Duodenal mucosa (tissue), 2 donors: ENCODE measurements around the gene EHD3.

Source experiments
- H3K27ac ChIP-seq: one replicate; pipeline ENCODE4 v1.7.0; 2013; ENCODE audit warnings: low read depth, low read length
- H3K27me3 ChIP-seq, 2 donors: one replicate each; pipeline ENCODE4 v1.7.0; 2013; ENCODE audit warnings: low read length in 2 of 2, control low read depth in 1 of 2; ENCODE audit not compliant: insufficient read depth in 2 of 2, control insufficient read depth in 1 of 2
- H3K36me3 ChIP-seq, 2 donors: one replicate each; pipeline ENCODE4 v1.7.0; 2013; ENCODE audit warnings: low read length in 2 of 2, control low read depth in 1 of 2; ENCODE audit not compliant: insufficient read depth in 2 of 2, control insufficient read depth in 1 of 2
- H3K4me1 ChIP-seq, 2 donors: one replicate each; pipeline ENCODE4 v1.7.0; 2013; ENCODE audit warnings: low read length in 2 of 2, control low read depth in 1 of 2; ENCODE audit not compliant: insufficient read depth in 2 of 2, control insufficient read depth in 1 of 2
- H3K4me3 ChIP-seq, 2 donors: one replicate each; pipeline ENCODE4 v1.7.0; 2013; ENCODE audit warnings: low read length in 2 of 2, low read depth in 1 of 2
- H3K9ac ChIP-seq, 2 donors: one replicate each; pipeline ENCODE4 v1.7.0; 2013; ENCODE audit warnings: low read length in 2 of 2, low read depth in 1 of 2
- H3K9me3 ChIP-seq, 2 donors: one replicate each; pipeline ENCODE4 v1.7.0; 2013; ENCODE audit warnings: low read length in 2 of 2, control low read depth in 1 of 2; ENCODE audit not compliant: control insufficient read depth in 1 of 2

EHD3 gene

DNA sequence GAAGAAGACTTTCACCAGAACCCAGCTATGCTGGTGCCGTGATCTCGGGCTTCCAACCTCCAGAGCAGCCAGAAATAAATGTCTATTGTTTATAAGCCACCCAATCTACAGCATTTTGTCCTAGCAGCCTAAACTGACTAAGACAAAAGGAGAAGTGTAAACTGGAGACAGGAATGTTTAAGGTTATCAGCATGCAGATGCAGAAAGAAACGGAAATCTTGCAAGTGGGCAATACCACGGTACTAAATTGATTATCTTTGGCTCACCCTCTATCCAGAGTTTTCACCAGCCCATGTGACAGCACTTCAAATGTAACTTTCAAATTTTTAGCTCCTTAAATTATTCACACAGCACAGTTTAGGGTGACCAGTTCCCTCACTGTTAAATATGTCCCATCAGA, 10.9 kb upstream of the EHD3 start:
- no peaks in the 10 kb centered on the region for H3K36me3 ChIP-seq
- H3K27me3 ChIP-seq: peaks cover 0 to 5% of the 10 kb centered on the region in 2 donors
- H3K9me3 ChIP-seq: no peaks in the 10 kb centered on the region
- H3K9ac ChIP-seq: no peak overlapping the region
- H3K27ac ChIP-seq: no peak overlapping the region
- no peak overlapping the region for H3K4me3 ChIP-seq
- peaks cover 8 to 9% of the 10 kb centered on the region in 2 donors for H3K4me1 ChIP-seq

DNA sequence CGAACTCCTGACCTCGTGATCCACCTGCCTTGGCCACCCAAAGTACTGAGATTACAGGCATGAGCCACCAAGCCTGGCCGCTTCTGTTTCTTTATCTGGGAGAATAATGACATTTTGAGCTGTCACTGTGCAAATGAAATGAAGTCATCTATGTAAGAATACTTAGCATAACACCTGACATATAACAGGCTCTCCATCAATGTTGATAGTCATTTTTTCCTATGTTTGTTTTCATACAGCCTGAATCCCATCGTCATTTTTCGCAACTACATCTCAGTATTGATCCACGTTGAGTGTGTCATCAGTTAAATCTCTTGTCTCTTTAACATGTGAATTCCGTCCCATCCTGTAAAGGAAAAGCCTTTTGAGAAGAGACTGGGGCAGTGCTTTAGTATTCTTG, 10.2 kb upstream of the EHD3 start:
- no peaks in the 10 kb centered on the region for H3K9me3 ChIP-seq
- H3K9ac ChIP-seq: no peak overlapping the region
- no peaks in the 10 kb centered on the region for H3K36me3 ChIP-seq
- H3K4me1 ChIP-seq: peaks cover under 1 to 9% of the 10 kb centered on the region in 2 donors
- peaks cover 0 to 3% of the 10 kb centered on the region in 2 donors for H3K27me3 ChIP-seq
- H3K4me3 ChIP-seq: no peak overlapping the region
- H3K27ac ChIP-seq: no peak overlapping the region

DNA sequence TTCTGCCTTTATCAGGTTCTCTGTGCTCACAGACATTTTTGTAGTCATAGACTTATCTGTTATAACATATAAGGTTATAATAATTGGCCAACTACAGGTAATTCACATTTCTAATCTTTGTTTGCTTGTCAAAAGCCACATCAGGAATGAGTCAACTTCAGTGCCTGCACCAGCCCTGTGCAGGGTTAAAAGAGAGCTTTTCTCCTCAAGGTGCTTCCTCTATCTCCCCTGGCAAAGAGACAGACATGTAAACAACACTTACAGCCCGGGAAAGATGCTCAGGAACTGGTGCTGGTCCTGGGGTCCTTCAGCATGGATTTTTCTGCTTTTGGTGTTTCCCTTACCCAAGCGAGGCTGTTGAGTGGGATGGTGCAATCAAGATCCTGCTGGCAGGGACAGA, 7.7 kb upstream of the EHD3 start:
- H3K9me3 ChIP-seq: no peaks in the 10 kb centered on the region
- H3K4me3 ChIP-seq: no peak overlapping the region
- no peaks in the 10 kb centered on the region for H3K4me1 ChIP-seq
- H3K36me3 ChIP-seq: no peaks in the 10 kb centered on the region
- H3K9ac ChIP-seq: no peak overlapping the region
- no peak overlapping the region for H3K27ac ChIP-seq
- H3K27me3 ChIP-seq: peaks cover 3 to 5% of the 10 kb centered on the region in 2 donors

- no peak overlapping the region for H3K9ac ChIP-seq
- H3K36me3 ChIP-seq: no peaks in the 10 kb centered on the region
- H3K27ac ChIP-seq: no peak overlapping the region
- H3K4me3 ChIP-seq: no peak overlapping the region
- no peaks in the 10 kb centered on the region for H3K9me3 ChIP-seq
- peaks cover 2 to 5% of the 10 kb centered on the region in 2 donors for H3K27me3 ChIP-seq
- no peaks in the 10 kb centered on the region for H3K4me1 ChIP-seq
Observed at GRCh38 chr2:31227110-31227509, 6.8 kb upstream of the EHD3 start.

- no peaks in the 10 kb centered on the region for H3K9me3 ChIP-seq
- H3K4me3 ChIP-seq: no peak overlapping the region
- H3K4me1 ChIP-seq: no peaks in the 10 kb centered on the region
- H3K36me3 ChIP-seq: no peaks in the 10 kb centered on the region
- peaks cover 0 to 5% of the 10 kb centered on the region in 2 donors for H3K27me3 ChIP-seq
- H3K9ac ChIP-seq: no peak overlapping the region
- no peak overlapping the region for H3K27ac ChIP-seq
Observed at GRCh38 chr2:31227711-31228125, 6.2 kb upstream of the EHD3 start.

DNA sequence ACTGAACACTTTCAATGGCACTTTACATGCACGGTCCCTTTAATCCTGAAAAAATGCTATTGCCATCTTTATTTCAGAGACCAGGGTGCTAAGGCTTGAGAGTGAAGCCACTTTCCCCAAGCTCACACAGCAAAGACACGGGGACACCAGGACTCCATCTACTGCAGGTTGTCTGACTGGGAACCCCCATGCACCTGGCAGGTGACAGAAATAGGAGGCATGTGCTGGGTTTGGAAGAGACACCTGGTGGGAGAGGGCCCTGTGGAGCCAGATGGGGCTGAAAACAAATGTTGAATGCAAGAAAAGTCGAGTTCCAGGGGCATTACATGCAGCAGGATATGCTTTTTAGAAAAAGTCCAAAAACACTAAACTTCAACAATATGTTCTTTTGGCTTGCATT, 5.2 kb upstream of the EHD3 start:
- H3K27ac ChIP-seq: no peak overlapping the region
- no peak overlapping the region for H3K9ac ChIP-seq
- H3K36me3 ChIP-seq: no peaks in the 10 kb centered on the region
- peaks cover 0 to 7% of the 10 kb centered on the region in 2 donors for H3K4me1 ChIP-seq
- peaks cover 0 to 5% of the 10 kb centered on the region in 2 donors for H3K27me3 ChIP-seq
- H3K9me3 ChIP-seq: no peaks in the 10 kb centered on the region
- H3K4me3 ChIP-seq: no peak overlapping the region

DNA sequence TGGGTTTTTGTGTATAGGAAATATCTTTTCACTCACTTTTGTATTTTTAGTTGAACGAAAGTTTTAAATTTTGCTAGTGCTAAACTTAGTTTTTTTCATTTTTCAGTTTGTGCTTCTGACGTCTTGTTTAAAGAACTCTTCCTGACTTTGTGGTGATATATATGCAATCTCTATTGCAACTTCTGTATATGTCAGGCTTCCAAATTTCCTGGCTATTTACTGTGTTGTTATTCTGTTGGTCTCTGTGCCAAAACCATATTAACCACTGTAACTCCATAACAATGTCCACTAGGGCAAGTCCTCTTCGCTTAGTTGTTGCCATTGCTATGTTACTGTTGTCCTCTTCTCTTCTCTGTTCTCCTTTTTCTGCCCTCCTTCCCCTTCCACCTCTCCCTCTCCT, 3.2 kb upstream of the EHD3 start:
- peaks cover 0 to 10% of the 10 kb centered on the region in 2 donors for H3K27me3 ChIP-seq
- H3K4me3 ChIP-seq: no peak overlapping the region
- peaks cover 8 to 11% of the 10 kb centered on the region in 2 donors for H3K4me1 ChIP-seq
- no peaks in the 10 kb centered on the region for H3K9me3 ChIP-seq
- H3K27ac ChIP-seq: no peak overlapping the region
- no peak overlapping the region for H3K9ac ChIP-seq
- H3K36me3 ChIP-seq: no peaks in the 10 kb centered on the region

GRCh38 chr2:31231571-31232302, 2.2 kb upstream of the EHD3 start:
- Histone ChIP-seq H3K4me3 (no peak overlapping the region), H3K4me1 (peaks cover 8 to 11% of the 10 kb centered on the region in 2 donors), H3K36me3 (no peaks in the 10 kb centered on the region), H3K9me3 (no peaks in the 10 kb centered on the region), H3K9ac (no peak overlapping the region), H3K27me3 (peaks cover 0 to 10% of the 10 kb centered on the region in 2 donors), H3K27ac (no peak overlapping the region)

DNA sequence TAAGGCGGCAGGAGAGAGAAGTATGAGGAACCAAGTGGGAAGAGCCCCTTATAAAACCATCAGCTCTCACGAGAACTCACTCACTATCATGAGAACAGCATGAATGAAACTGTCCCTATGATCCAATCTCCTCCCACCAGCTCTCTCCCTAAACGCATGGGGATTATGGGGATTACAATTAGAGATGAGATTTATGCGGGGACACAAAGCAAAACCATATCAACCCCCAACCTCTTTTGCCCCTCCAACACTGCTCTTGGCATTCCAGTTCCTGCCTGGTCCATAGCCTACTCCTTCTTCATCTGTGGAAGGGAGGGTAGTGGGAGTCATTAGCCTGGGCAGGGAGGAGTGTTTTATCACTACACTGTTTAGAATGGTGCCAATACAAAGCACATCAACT, 1.4 kb upstream of the EHD3 start:
- no peak overlapping the region for H3K9ac ChIP-seq
- peaks cover 8 to 11% of the 10 kb centered on the region in 2 donors for H3K4me1 ChIP-seq
- H3K4me3 ChIP-seq: no peak overlapping the region
- H3K27ac ChIP-seq: no peak overlapping the region
- peaks cover 0 to 10% of the 10 kb centered on the region in 2 donors for H3K27me3 ChIP-seq
- no peaks in the 10 kb centered on the region for H3K36me3 ChIP-seq
- no peaks in the 10 kb centered on the region for H3K9me3 ChIP-seq

DNA sequence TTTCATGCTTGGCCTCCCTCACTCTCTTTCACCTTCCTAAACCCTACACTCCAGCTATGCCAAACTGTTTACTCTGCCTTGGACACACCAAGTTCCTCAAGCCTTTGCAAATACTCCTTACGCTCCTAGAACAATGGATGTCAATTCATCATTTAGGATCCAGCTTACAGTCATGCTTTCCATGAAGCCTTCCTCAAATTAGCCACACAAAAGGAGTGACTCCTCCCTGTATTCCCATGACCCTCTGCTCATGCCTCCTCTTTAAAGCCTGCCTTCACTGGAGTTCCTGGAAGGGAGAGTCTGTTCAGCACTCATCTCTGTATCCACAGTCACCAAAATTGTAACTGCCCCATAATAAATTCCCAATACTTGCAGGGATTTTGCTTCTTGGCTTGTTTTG, 721 bp upstream of the EHD3 start:
- Histone ChIP-seq H3K4me1 (peaks cover 8 to 11% of the 10 kb centered on the region in 2 donors), H3K4me3 (no peak overlapping the region), H3K27ac (no peak overlapping the region), H3K9me3 (no peaks in the 10 kb centered on the region), H3K36me3 (no peaks in the 10 kb centered on the region), H3K27me3 (peaks cover 0 to 10% of the 10 kb centered on the region in 2 donors), H3K9ac (no peak overlapping the region)
